GM23248 (cell line): ENCODE data around the gene SOX13. TPM values are rescaled to one million over a fixed set of nuclear protein-coding genes. Genes with fewer than 3 reads are reported as not detected.

Source experiments
- DNase-seq: peaks from one replicate; pipeline ENCODE4 v3.0.0-alpha.2; 2015
- H2AFZ ChIP-seq: fragments of 200-600 bp; sonication (generic); 2 replicates; pipeline ENCODE4 v1.6.1; 2016; ENCODE audit warnings: antibody characterized with exemption
- H3F3A ChIP-seq: fragments of 200-600 bp; sonication (generic); 2 replicates; pipeline ENCODE4 v1.6.1; 2016; ENCODE audit warnings: mild to moderate bottlenecking, antibody characterized with exemption, mixed run types; ENCODE audit not compliant: insufficient read depth
- H3K27ac ChIP-seq: fragments of 200-600 bp; sonication (generic); 2 replicates; pipeline ENCODE4 v1.5.1; 2016; ENCODE audit warnings: mild to moderate bottlenecking
- H3K27me3 ChIP-seq: fragments of 200-600 bp; sonication (generic); replicated peaks from 2 replicates; pipeline ENCODE4 v1.6.1; 2016; ENCODE audit warnings: mild to moderate bottlenecking; ENCODE audit not compliant: insufficient read depth
- H3K36me3 ChIP-seq: fragments of 200-600 bp; sonication (generic); 2 replicates; pipeline ENCODE4 v1.6.1; 2016; ENCODE audit warnings: low read depth, mild to moderate bottlenecking
- H3K4me1 ChIP-seq: fragments of 200-600 bp; sonication (generic); 2 replicates; pipeline ENCODE4 v1.6.1; 2016; ENCODE audit warnings: mild to moderate bottlenecking; ENCODE audit not compliant: insufficient read depth
- H3K4me2 ChIP-seq: fragments of 200-600 bp; sonication (generic); one replicate; pipeline ENCODE4 v1.6.1; 2016; ENCODE audit warnings: mild to moderate bottlenecking; ENCODE audit not compliant: unreplicated experiment
- H3K4me3 ChIP-seq: fragments of 200-600 bp; sonication (generic); 2 replicates; pipeline ENCODE4 v1.5.1; 2016; ENCODE audit warnings: mild to moderate bottlenecking
- H3K79me2 ChIP-seq: fragments of 200-600 bp; sonication (generic); 2 replicates; pipeline ENCODE4 v1.6.1; 2016; ENCODE audit warnings: mild to moderate bottlenecking; ENCODE audit not compliant: insufficient read depth
- H3K9ac ChIP-seq: fragments of 200-600 bp; sonication (generic); 2 replicates; pipeline ENCODE4 v1.6.1; 2016; ENCODE audit warnings: mild to moderate bottlenecking
- H3K9me2 ChIP-seq: fragments of 200-600 bp; sonication (generic); 2 replicates; pipeline ENCODE4 v1.6.1; 2016; ENCODE audit warnings: mixed run types, mild to moderate bottlenecking, moderate library complexity; ENCODE audit not compliant: insufficient read depth
- H3K9me3 ChIP-seq: fragments of 200-600 bp; sonication (generic); one replicate; pipeline ENCODE4 v1.6.1; 2017; ENCODE audit warnings: low read depth
- H4K20me1 ChIP-seq: fragments of 200-600 bp; sonication (generic); 2 replicates; pipeline ENCODE4 v1.6.0; 2016; ENCODE audit not compliant: insufficient read depth
- EZH2 ChIP-seq: fragments of 200-600 bp; sonication (generic); IDR thresholded peaks from 2 replicates; pipeline ENCODE4 v1.6.1; 2018; ENCODE audit warnings: antibody characterized with exemption, mild to moderate bottlenecking; ENCODE audit not compliant: insufficient read depth, poor library complexity, severe bottlenecking
- EZH2phosphoT487 ChIP-seq: fragments of 200-600 bp; sonication (generic); IDR thresholded peaks from 2 replicates; pipeline ENCODE4 v1.6.1; 2018; ENCODE audit warnings: antibody characterized with exemption, moderate library complexity, mild to moderate bottlenecking, low read depth; ENCODE audit not compliant: insufficient read depth
- WGBS, 2 experiments: methylation state at CpG; one replicate each; pipeline ENCODE4 v1.1.6; 2015 to 2017; ENCODE audit warnings: low lambda C conversion rate in 2 of 2, low coverage in 1 of 2; ENCODE audit errors: missing lambda C conversion rate in 2 of 2; 5-methylcytosine and 5-hydroxymethylcytosine counted together
- in situ Hi-C: fragments of 300-500 bp; cut with MboI; formaldehyde crosslinking; loops from 2 replicates; pipeline ENCODE4 v1.15.0; 2020
- polyA plus RNA-seq: library from polyadenylated mRNA; unstranded; fragments of >200 nt; fragmentation: Nextera tagmentation; extraction: Ambion mirVana; gene quantifications from 2 replicates; pipeline ENCODE4 v1.2.1, GENCODE V29; 2016
- total RNA-seq: library from RNA; depleted of rRNA; stranded (reverse); fragments of >200 nt; shearing (Covaris generic); gene quantifications from 2 replicates; pipeline ENCODE4 v1.2.3, GENCODE V29; 2014

SOX13 gene
- total and polyA plus RNA-seq, 2 experiments from 2014 or later = 3.0 to 5.5 TPM

- TF ChIP-seq EZH2 (no peak), EZH2phosphoT487 (no peak)
- peak; percentile 39 for DNase-seq
- Histone ChIP-seq H2AFZ (peak overlapping the region; percentile 90), H3F3A (no peaks in the 10 kb centered on the region; the same call in 1 of the 2 replicates), H3K9me2 (no peaks in the 10 kb centered on the region), H3K36me3 (no peaks in the 10 kb centered on the region), H3K9ac (peak overlapping the region; percentile 61), H3K27ac (no peak overlapping the region), H4K20me1 (no peaks in the 10 kb centered on the region), H3K27me3 (no peaks in the 10 kb centered on the region), H3K4me1 (no peaks in the 10 kb centered on the region), H3K79me2 (no peaks in the 10 kb centered on the region), H3K4me3 (peak overlapping the region; percentile 70), H3K9me3 (no peaks in the 10 kb centered on the region), H3K4me2 (peak overlapping the region; percentile 73)
- WGBS, 2 experiments = 17 to 18% methylated on average over 27 to 32 of the region's 33 CpGs
- in situ Hi-C loops = no loop called here
These were observed 78.0 kb downstream of the SOX13 start for GRCh38 chr1:204150702-204151551.

- Histone ChIP-seq H3K9me2 (no peaks in the 10 kb centered on the region), H3K79me2 (no peaks in the 10 kb centered on the region), H4K20me1 (no peaks in the 10 kb centered on the region), H3F3A (no peaks in the 10 kb centered on the region; the same call in 1 of the 2 replicates), H3K9ac (peak within 1 kb of the TSS; percentile 70), H3K36me3 (no peaks in the 10 kb centered on the region), H2AFZ (peak within 1 kb of the TSS; percentile 90), H3K4me3 (peak within 1 kb of the TSS; percentile 70), H3K27me3 (no peaks in the 10 kb centered on the region), H3K27ac (no peak within 1 kb of the TSS), H3K4me1 (no peaks in the 10 kb centered on the region), H3K4me2 (peak within 1 kb of the TSS; percentile 73), H3K9me3 (no peaks in the 10 kb centered on the region)
- TF ChIP-seq EZH2phosphoT487 (no peak), EZH2 (no peak)
- DNase-seq = peak; percentile 63
- in situ Hi-C loops = no loop called here
- WGBS, 2 experiments = 3% methylated on average over 15 to 80 of the region's 94 CpGs
These were observed 78.8 kb downstream of the SOX13 start, which contains the start of gene ETNK2 for GRCh38 chr1:204151552-204152309. ETNK2 (minus strand) TSS chr1:204152044; CDS start chr1:204151852, 192 bp downstream.

- DNase-seq = no peak
- H2AFZ ChIP-seq = peak overlapping the region; percentile 79
- TF ChIP-seq EZH2phosphoT487 (no peak), EZH2 (no peak)
- H3K4me3 ChIP-seq = peak overlapping the region; percentile 70
- H3K9me2 ChIP-seq = no peaks in the 10 kb centered on the region
- H3K79me2 ChIP-seq = no peaks in the 10 kb centered on the region
- no peaks in the 10 kb centered on the region for H4K20me1 ChIP-seq
- H3K36me3 ChIP-seq = no peaks in the 10 kb centered on the region
- H3K4me2 ChIP-seq = peak overlapping the region; percentile 73
- H3K27ac ChIP-seq = no peak overlapping the region
- in situ Hi-C loops = no loop called here
- no peaks in the 10 kb centered on the region; the same call in 1 of the 2 replicates for H3F3A ChIP-seq
- H3K27me3 ChIP-seq = no peaks in the 10 kb centered on the region
- H3K4me1 ChIP-seq = no peaks in the 10 kb centered on the region
- 48 to 75% methylated on average over 15 to 24 of the region's 25 CpGs for WGBS, 2 experiments
- H3K9me3 ChIP-seq = no peaks in the 10 kb centered on the region
- peak overlapping the region; percentile 70 for H3K9ac ChIP-seq
These were observed 79.6 kb downstream of the SOX13 start for GRCh38 chr1:204152310-204153044.

GRCh38 chr1:204153667-204154066 lies 80.8 kb downstream of the SOX13 start:
- H3K79me2 ChIP-seq = no peaks in the 10 kb centered on the region
- no peaks in the 10 kb centered on the region for H3K36me3 ChIP-seq
- H3K9ac ChIP-seq = no peak overlapping the region
- no peak overlapping the region for H3K4me3 ChIP-seq
- no peak overlapping the region for H3K4me2 ChIP-seq
- H2AFZ ChIP-seq = no peak overlapping the region
- H3K9me2 ChIP-seq = no peaks in the 10 kb centered on the region
- TF ChIP-seq EZH2 (no peak), EZH2phosphoT487 (no peak)
- H3K27me3 ChIP-seq = no peaks in the 10 kb centered on the region
- in situ Hi-C loops = no loop called here
- no peak overlapping the region for H3K27ac ChIP-seq
- H3K4me1 ChIP-seq = no peaks in the 10 kb centered on the region
- H3K9me3 ChIP-seq = no peaks in the 10 kb centered on the region
- H3F3A ChIP-seq = no peaks in the 10 kb centered on the region; the same call in 1 of the 2 replicates
- DNase-seq = no peak
- H4K20me1 ChIP-seq = no peaks in the 10 kb centered on the region
- WGBS, 2 experiments = 87 to 91% methylated on average over 5 of the region's 5 CpGs
